ENCODE results near the gene NAP1L4.

The NAP1L4 gene

GRCh38 chr11:2992997-2993325, 832 bp upstream of the NAP1L4 start:
- no peak for DNase-seq (ENCODE audit: extremely low read depth, low read depth)
- TF ChIP-seq CTCF (IDR thresholded peaks at IDR 0.05; ENCODE audit: low read depth, low read length) = no peak

- TF ChIP-seq CTCF (IDR thresholded peaks at IDR 0.05; ENCODE audit: low read depth, low read length) = no peak
Measured at GRCh38 chr11:2991452-2992233, 486 bp downstream of the NAP1L4 start.

DNA sequence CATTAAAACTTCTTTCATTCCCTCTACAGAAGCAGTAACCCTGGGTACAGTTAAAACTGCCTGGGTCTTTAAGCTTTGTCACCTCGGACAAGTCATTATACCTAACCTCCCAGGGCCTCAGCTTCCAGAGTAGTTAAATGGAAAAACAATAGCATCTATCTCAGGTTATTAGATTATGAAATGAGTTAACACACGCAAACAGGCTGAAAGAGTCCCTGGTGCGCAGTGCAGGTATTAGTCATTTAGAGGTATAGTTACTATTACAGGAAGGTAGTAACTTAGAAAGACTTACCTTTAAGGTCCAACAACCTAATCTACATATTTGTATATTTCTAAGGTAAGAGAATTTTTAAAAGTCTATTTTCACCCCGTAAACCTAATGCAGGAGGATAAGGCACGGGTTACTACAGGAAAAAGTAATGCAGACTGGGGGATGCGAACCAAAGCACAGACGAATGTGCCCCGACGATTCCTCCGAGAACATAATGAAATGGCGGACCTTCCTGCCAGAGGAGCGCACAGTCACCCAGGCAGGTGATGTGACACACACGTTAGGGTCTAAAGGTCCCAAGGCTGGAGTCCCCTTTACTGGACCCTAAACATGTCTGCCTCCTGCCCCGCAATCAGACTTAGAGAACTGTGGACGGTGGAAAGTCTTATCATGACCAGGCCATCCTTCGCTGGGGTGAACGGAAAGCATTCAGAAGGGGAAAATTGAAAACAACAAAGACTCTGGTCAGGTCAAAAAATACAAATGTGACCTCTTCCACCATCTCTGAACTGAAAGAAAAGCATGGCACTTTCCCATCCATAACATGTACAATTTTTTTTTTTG, 1.3 kb downstream of the NAP1L4 start:
- DNase-seq (ENCODE audit: extremely low read depth, low read depth) = no peak
- no peak for TF ChIP-seq CTCF (IDR thresholded peaks at IDR 0.05; ENCODE audit: low read depth, low read length)

More at GRCh38 chr11:2991452-2992233, 486 bp downstream of the NAP1L4 start:
- DNase-seq (ENCODE audit: extremely low read depth, low read depth) = no peak

DNA sequence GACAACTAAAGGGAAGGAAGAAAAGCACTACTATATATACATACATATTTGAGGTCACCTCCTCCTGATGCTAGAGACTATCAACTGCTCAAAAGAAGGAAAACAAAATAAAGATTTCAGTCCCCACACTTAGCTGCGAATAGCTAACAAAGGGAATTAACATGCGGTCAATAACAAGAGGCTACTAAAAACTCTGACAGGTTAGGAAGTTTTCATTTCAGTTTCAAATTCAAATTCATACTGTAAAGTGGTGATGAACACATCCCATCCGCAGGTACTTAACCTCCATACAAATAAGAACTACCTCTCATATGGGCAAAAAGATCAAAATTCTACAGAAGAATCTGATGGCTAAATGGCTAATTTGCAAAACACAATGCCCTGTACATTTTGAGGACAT, 2.6 kb downstream of the NAP1L4 start:
- TF ChIP-seq CTCF (IDR thresholded peaks at IDR 0.05; ENCODE audit: low read depth, low read length) = no peak
- DNase-seq (ENCODE audit: extremely low read depth, low read depth) = no peak

GRCh38 chr11:2989006-2989405, 3.1 kb downstream of the NAP1L4 start:
- no peak for TF ChIP-seq CTCF (IDR thresholded peaks at IDR 0.05; ENCODE audit: low read depth, low read length)
- no peak for DNase-seq (ENCODE audit: extremely low read depth, low read depth)

- no peak for DNase-seq (ENCODE audit: extremely low read depth, low read depth)
- no peak for TF ChIP-seq CTCF (IDR thresholded peaks at IDR 0.05; ENCODE audit: low read depth, low read length)
Measured at GRCh38 chr11:2987881-2988861, 4.0 kb downstream of the NAP1L4 start.

Data from AG09319 (cell line).